ENCODE measurements around the gene TMEM106B. TPM values are rescaled to one million over a fixed set of nuclear protein-coding genes. Genes with fewer than 3 reads are reported as not detected.

TMEM106B gene
- total and polyA plus RNA-seq, 2 donors = 33.3 to 134 TPM

DNA sequence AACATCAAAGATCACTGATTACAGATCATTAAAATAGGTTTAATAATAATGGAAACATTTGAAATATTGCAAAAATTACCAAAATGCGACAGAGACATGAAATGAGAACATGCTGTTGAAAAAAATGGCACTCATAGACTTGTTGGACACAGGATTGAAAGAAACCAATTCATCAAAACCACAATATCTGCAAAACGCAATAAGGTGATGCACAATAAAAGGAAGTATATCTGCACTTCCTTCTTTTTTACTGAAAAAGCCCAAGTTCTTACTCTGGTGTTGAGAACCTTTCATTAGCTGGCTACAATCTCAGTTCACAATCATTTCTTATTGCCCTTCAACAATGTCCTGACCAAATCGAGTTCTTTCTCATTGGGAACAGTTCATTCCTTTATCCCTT lies 28.7 kb downstream of the TMEM106B start:
- Histone ChIP-seq H3K4me1 (ENCODE audit: insufficient read depth) (no peaks in the 10 kb centered on the region), H3K36me3 (ENCODE audit: insufficient read depth) (no peaks in the 10 kb centered on the region), H3K4me3 (ENCODE audit: low read depth, low read length) (no peak overlapping the region), H3K27ac (ENCODE audit: low read depth) (no peak overlapping the region)
- no peak for DNase-seq (ENCODE audit: extremely low spot score)
- WGBS = 90% methylated on average over 3 of the region's 3 CpGs

DNA sequence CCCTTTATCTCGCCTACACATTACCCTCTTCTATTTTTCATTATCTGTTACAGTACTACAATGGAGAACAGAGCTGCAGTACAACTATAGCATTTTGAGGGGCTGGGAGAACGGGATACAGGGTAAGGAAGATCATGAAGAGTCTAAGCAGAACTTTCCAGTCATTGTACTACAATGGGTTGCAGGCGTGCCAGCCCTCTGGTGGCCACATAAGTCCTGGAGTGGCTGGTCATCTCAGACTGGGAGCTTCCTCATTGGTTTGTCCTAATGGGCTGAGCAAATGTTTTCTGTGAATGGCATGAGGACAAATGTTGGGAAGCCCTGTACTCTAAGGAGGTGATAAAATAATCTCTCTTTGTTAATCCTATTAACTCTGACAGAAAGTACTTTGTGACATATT lies 33.0 kb downstream of the TMEM106B start:
- 70% methylated on average over 3 of the region's 3 CpGs for WGBS
- Histone ChIP-seq H3K36me3 (ENCODE audit: insufficient read depth) (no peaks in the 10 kb centered on the region), H3K4me1 (ENCODE audit: insufficient read depth) (no peaks in the 10 kb centered on the region), H3K4me3 (ENCODE audit: low read depth, low read length) (no peak overlapping the region), H3K27ac (ENCODE audit: low read depth) (no peak overlapping the region)
- no peak for DNase-seq (ENCODE audit: extremely low spot score)

DNA sequence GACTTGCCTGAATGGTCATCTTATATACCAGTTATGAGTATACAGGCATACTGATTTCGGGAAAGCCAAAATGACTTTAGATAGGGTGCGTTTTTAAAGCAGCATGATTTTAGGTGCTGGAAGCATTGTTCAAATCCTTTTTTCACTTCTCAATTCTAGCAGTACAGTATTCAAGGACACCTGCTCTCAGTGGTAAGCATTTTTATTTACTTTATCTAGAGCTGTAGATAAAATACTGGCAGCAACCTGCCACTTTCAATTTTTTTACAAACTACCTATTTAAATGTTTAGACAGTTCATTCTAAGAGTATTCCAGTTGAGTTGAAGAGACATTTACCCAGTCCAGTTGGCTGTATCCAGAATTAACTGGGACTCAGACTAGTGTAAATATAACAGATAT lies 33.6 kb downstream of the TMEM106B start:
- no peak for DNase-seq (ENCODE audit: extremely low spot score)

GRCh38 chr7:12249706-12250105 lies 38.6 kb downstream of the TMEM106B start:
- H3K4me3 ChIP-seq (ENCODE audit: low read depth, low read length) = no peak overlapping the region
- H3K4me1 ChIP-seq (ENCODE audit: insufficient read depth) = no peaks in the 10 kb centered on the region
- WGBS = 81% methylated on average over 3 of the region's 3 CpGs
- no peak for DNase-seq (ENCODE audit: extremely low spot score)
- no peaks in the 10 kb centered on the region for H3K36me3 ChIP-seq (ENCODE audit: insufficient read depth)
- no peak overlapping the region for H3K27ac ChIP-seq (ENCODE audit: low read depth)

More for the DNA sequence above, 33.6 kb downstream of the TMEM106B start:
- H3K4me3 ChIP-seq (ENCODE audit: low read depth, low read length) = no peak overlapping the region
- no peaks in the 10 kb centered on the region for H3K4me1 ChIP-seq (ENCODE audit: insufficient read depth)
- no peak overlapping the region for H3K27ac ChIP-seq (ENCODE audit: low read depth)
- WGBS = 40% methylated on average over 2 of the region's 2 CpGs
- no peaks in the 10 kb centered on the region for H3K36me3 ChIP-seq (ENCODE audit: insufficient read depth)

DNA sequence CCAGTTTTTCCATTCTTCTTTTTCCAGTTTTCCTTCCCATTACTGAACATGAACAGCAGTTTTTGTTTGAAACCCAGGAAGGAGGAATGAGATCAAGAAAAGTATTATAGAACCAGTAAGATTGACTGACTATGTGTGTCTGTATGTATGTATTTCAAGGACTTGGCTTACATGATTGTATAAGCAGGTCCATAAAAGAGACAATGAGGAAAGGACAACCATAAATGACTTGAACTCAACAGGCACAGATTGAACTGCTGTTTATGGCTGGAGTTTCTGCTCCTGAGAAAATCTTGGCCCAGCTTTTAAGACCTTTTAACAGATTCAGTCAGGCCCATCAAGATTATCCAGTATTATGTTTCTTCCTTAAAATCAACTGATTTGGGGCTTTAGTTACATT lies 39.1 kb downstream of the TMEM106B start:
- H3K27ac ChIP-seq (ENCODE audit: low read depth) = no peak overlapping the region
- H3K4me1 ChIP-seq (ENCODE audit: insufficient read depth) = no peaks in the 10 kb centered on the region
- no peaks in the 10 kb centered on the region for H3K36me3 ChIP-seq (ENCODE audit: insufficient read depth)
- no peak for DNase-seq (ENCODE audit: extremely low spot score)
- H3K4me3 ChIP-seq (ENCODE audit: low read depth, low read length) = no peak overlapping the region

GRCh38 chr7:12256090-12256489 lies 45.0 kb downstream of the TMEM106B start:
- Histone ChIP-seq H3K27ac (ENCODE audit: low read depth) (no peak overlapping the region), H3K4me3 (ENCODE audit: low read depth, low read length) (no peak overlapping the region), H3K36me3 (ENCODE audit: insufficient read depth) (no peaks in the 10 kb centered on the region), H3K4me1 (ENCODE audit: insufficient read depth) (no peaks in the 10 kb centered on the region)
- WGBS = 72% methylated on average over 2 of the region's 2 CpGs
- no peak for DNase-seq (ENCODE audit: extremely low spot score)

- Histone ChIP-seq H3K4me1 (ENCODE audit: insufficient read depth) (no peaks in the 10 kb centered on the region), H3K4me3 (ENCODE audit: low read depth, low read length) (no peak overlapping the region), H3K36me3 (ENCODE audit: insufficient read depth) (no peaks in the 10 kb centered on the region), H3K27ac (ENCODE audit: low read depth) (no peak overlapping the region)
- 89% methylated on average over 2 of the region's 2 CpGs for WGBS
- DNase-seq (ENCODE audit: extremely low spot score) = no peak
Measured at GRCh38 chr7:12257582-12257981, 46.5 kb downstream of the TMEM106B start.

DNA sequence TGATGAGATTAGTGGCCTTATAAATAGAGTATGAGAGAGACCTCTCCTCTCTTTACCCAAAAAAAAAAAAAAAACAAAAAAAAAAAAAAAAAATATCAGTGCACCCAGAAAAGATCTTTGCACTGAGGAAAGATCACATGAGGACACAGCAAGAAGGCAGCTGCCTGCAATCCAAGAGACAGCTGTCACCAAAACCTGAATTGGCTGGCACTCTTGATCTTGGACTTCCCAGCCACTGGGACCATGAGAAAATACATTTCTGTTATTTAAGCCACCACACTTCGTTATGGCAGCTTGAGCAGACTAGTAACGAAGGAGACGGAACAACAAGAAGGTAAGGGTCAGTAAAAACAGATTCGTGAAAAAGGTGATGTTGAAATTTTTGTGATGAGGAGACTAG lies 47.0 kb downstream of the TMEM106B start:
- Histone ChIP-seq H3K27ac (ENCODE audit: low read depth) (no peak overlapping the region), H3K4me3 (ENCODE audit: low read depth, low read length) (no peak overlapping the region), H3K4me1 (ENCODE audit: insufficient read depth) (no peaks in the 10 kb centered on the region), H3K36me3 (ENCODE audit: insufficient read depth) (no peaks in the 10 kb centered on the region)
- no peak for DNase-seq (ENCODE audit: extremely low spot score)
- WGBS = 95% methylated on average over 4 of the region's 4 CpGs

- Histone ChIP-seq H3K27ac (ENCODE audit: low read depth) (no peak overlapping the region), H3K36me3 (ENCODE audit: insufficient read depth) (no peaks in the 10 kb centered on the region), H3K4me3 (ENCODE audit: low read depth, low read length) (no peak overlapping the region), H3K4me1 (ENCODE audit: insufficient read depth) (no peaks in the 10 kb centered on the region)
- DNase-seq (ENCODE audit: extremely low spot score) = no peak
- WGBS = 69% methylated on average over 1 of the region's 1 CpG
Measured at GRCh38 chr7:12267542-12267941, 56.4 kb downstream of the TMEM106B start.

- WGBS = 95% methylated on average over 9 of the region's 9 CpGs
- DNase-seq (ENCODE audit: extremely low spot score) = no peak
Measured at GRCh38 chr7:12269100-12269895, 58.2 kb downstream of the TMEM106B start.

GRCh38 chr7:12281038-12281437 lies 69.9 kb downstream of the TMEM106B start:
- no peak overlapping the region for H3K27ac ChIP-seq (ENCODE audit: low read depth)
- DNase-seq (ENCODE audit: extremely low spot score) = no peak
- 52% methylated on average over 1 of the region's 1 CpG for WGBS
- no peak overlapping the region for H3K4me3 ChIP-seq (ENCODE audit: low read depth, low read length)
- H3K36me3 ChIP-seq (ENCODE audit: insufficient read depth) = no peaks in the 10 kb centered on the region
- no peaks in the 10 kb centered on the region for H3K4me1 ChIP-seq (ENCODE audit: insufficient read depth)

More at GRCh38 chr7:12269100-12269895, 58.2 kb downstream of the TMEM106B start:
- no peak overlapping the region for H3K4me3 ChIP-seq (ENCODE audit: low read depth, low read length)
- no peak overlapping the region for H3K27ac ChIP-seq (ENCODE audit: low read depth)
- H3K4me1 ChIP-seq (ENCODE audit: insufficient read depth) = no peaks in the 10 kb centered on the region
- H3K36me3 ChIP-seq (ENCODE audit: insufficient read depth) = no peaks in the 10 kb centered on the region

DNA sequence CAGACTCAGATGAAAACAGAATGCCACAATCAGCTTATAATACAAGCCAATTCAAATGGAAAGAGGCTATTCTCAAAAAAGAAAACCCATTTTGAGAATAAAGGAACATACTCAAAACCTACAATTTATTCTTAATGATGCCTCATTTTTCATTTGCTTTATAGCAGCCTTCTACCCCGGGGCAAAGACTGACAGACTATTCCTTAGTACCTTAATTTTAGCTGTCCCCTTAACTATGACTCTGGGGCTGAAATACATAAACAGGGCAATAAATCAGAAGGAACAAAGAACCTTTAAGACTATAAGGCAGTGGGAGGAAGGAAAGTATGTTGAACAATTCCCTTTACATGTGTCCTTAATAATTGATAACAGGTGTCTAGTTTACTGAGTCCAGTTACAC lies 76.8 kb downstream of the TMEM106B start:
- WGBS = 36% methylated on average over 1 of the region's 1 CpG
- no peak for DNase-seq (ENCODE audit: extremely low spot score)
- Histone ChIP-seq H3K4me1 (ENCODE audit: insufficient read depth) (no peaks in the 10 kb centered on the region), H3K36me3 (ENCODE audit: insufficient read depth) (no peaks in the 10 kb centered on the region), H3K27ac (ENCODE audit: low read depth) (no peak overlapping the region), H3K4me3 (ENCODE audit: low read depth, low read length) (no peak overlapping the region)

GRCh38 chr7:12289996-12290395 lies 78.9 kb downstream of the TMEM106B start:
- no peak for DNase-seq (ENCODE audit: extremely low spot score)
- Histone ChIP-seq H3K36me3 (ENCODE audit: insufficient read depth) (no peaks in the 10 kb centered on the region), H3K27ac (ENCODE audit: low read depth) (no peak overlapping the region), H3K4me1 (ENCODE audit: insufficient read depth) (no peaks in the 10 kb centered on the region), H3K4me3 (ENCODE audit: low read depth, low read length) (no peak overlapping the region)
- WGBS = 77% methylated on average over 6 of the region's 6 CpGs

GRCh38 chr7:12290761-12291160 lies 79.7 kb downstream of the TMEM106B start:
- no peak overlapping the region for H3K4me3 ChIP-seq (ENCODE audit: low read depth, low read length)
- 92% methylated on average over 1 of the region's 1 CpG for WGBS

More at GRCh38 chr7:12290761-12291160, 79.7 kb downstream of the TMEM106B start:
- no peak for DNase-seq (ENCODE audit: extremely low spot score)
- H3K27ac ChIP-seq (ENCODE audit: low read depth) = no peak overlapping the region
- H3K4me1 ChIP-seq (ENCODE audit: insufficient read depth) = no peaks in the 10 kb centered on the region
- no peaks in the 10 kb centered on the region for H3K36me3 ChIP-seq (ENCODE audit: insufficient read depth)
